T-helper 2 cell treated with Interferon-gamma antibody and Interleukin-4, amounts not matched to agents 5 μg/mL and 100 μg/mL, for 36 hours (primary cell): ENCODE measurements around the gene RAD51B.
"Not testable (repeated sequence)": the region's sequence is repeated elsewhere in the genome, so short reads cannot be mapped to it uniquely, and the experiment has no call there.

ENCODE experiments used
- DNase-seq: peaks from one replicate; pipeline ENCODE4 v3.0.0; 2021; ENCODE audit warnings: low spot score
- H3K27ac Mint-ChIP-seq: one replicate; pipeline ENCODE4 v1.8.0; 2021; ENCODE audit warnings: mild to moderate bottlenecking, mixed read lengths
- H3K27me3 Mint-ChIP-seq: one replicate; pipeline ENCODE4 v1.8.0; 2021; ENCODE audit warnings: low read depth, mixed read lengths
- H3K36me3 Mint-ChIP-seq: one replicate; pipeline ENCODE4 v1.8.0; 2021; ENCODE audit warnings: low read depth, mixed read lengths
- H3K4me1 Mint-ChIP-seq: one replicate; pipeline ENCODE4 v1.8.0; 2021; ENCODE audit warnings: low read depth, mixed read lengths
- H3K4me3 Mint-ChIP-seq: one replicate; pipeline ENCODE4 v1.8.0; 2022; ENCODE audit warnings: mild to moderate bottlenecking, moderate library complexity, mixed read lengths
- H3K9me3 Mint-ChIP-seq: one replicate; pipeline ENCODE4 v1.8.0; 2021; ENCODE audit warnings: mixed read lengths

The RAD51B gene

DNA sequence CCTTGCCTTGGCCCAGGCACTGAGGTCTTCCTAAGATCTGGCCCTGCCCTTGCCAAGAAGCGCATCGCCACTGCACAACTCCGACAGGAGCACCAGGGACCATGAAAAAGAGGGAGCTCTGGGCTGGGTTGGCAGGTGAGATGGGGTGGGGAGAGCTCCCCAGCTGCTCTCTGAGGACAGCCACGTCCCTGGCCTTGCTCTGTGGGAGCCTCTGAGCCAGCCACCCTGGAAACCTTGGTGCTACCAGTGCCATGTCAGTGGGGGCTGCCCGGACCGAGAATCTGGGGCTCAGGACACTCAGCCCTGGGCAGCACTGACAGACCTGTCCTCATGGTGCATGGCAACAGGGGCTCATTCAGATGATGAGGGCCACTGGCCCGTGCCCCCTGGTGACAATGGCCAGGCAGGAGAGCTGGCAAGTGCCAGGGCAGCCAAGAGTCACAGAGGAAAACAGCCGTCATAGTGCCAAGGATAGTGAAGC lies 838.5 kb downstream of the RAD51B start:
- DNase-seq = no peak
- Mint-ChIP-seq H3K9me3 (no peaks in the 10 kb centered on the region), H3K4me1 (peaks cover 3% of the 10 kb centered on the region), H3K4me3 (no peak overlapping the region), H3K27me3 (no peaks in the 10 kb centered on the region), H3K27ac (no peak overlapping the region), H3K36me3 (no peaks in the 10 kb centered on the region)

DNA sequence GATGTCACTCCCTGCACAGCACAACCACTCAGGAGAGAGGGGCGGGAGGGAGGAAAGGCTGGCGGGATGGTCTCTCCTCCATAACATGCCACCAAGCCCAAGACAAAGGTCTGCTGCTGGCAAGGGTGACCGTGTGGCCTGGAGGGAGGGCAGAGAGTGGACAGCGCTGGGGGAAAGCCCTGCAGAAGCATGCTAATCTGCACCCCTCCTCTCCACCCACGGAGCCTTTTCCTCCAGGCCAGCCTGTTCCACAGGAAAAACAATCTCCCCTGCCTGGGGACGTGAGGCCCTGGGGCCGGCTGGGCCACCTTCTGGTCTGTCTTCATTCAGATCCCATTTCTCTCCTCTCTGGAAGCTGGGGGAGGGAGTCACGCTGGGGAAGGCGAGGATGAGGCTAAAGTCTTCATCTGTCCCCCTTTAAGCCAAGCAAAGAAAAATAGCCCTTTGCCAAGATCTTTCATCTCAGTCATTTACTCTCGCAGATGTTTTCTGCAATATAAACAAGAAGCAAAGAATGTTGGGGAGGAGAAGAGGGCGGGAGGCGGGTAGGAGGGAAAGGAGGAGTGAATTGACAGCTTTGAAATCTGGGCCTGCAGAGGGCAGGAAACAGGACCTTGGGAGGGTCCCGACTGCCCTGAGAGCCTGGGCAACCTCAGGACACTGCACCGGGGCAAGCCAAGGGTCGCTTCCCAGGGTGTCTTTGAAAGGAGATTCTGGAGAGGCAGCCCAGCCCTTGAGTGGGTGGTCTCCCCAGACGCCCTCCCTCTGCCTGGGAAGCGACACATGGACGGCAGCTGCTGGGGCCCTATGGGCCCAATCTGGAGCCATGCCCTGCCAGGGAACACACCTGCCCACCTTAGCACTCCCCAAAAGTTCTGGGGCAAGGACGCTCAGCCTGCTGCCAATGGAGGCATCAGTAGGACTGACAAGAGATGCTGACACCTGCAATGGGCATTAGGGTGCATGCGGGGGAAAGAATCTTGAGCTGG lies 839.7 kb downstream of the RAD51B start:
- DNase-seq = no peak
- H3K9me3 Mint-ChIP-seq = no peaks in the 10 kb centered on the region
- H3K27ac Mint-ChIP-seq = no peak overlapping the region
- no peaks in the 10 kb centered on the region for H3K27me3 Mint-ChIP-seq
- peaks cover 15% of the 10 kb centered on the region for H3K4me1 Mint-ChIP-seq
- H3K4me3 Mint-ChIP-seq = no peak overlapping the region
- no peaks in the 10 kb centered on the region for H3K36me3 Mint-ChIP-seq

DNA sequence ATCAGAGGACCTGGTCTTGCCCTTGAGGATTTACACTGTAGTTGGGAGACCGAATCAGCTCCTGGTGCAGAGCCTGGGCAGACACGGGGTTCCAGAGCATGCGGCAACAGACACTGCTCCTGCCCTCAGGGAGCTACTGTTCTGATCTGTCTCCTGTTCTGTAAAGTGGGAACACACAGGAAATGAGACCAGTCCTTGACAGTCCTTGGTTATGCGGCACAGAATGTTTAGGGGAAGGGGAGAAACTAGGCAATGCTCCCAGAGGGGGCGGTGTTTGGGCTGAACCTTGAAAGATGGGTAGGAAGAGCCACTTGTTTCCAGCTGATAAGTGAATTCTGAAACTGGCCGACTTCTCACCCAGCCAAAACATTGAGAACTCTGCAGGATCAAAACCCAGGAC lies 840.9 kb downstream of the RAD51B start:
- DNase-seq = no peak
- Mint-ChIP-seq H3K27me3 (no peaks in the 10 kb centered on the region), H3K4me1 (peaks cover 24% of the 10 kb centered on the region), H3K4me3 (no peak overlapping the region), H3K36me3 (no peaks in the 10 kb centered on the region), H3K27ac (no peak overlapping the region), H3K9me3 (no peaks in the 10 kb centered on the region)

DNA sequence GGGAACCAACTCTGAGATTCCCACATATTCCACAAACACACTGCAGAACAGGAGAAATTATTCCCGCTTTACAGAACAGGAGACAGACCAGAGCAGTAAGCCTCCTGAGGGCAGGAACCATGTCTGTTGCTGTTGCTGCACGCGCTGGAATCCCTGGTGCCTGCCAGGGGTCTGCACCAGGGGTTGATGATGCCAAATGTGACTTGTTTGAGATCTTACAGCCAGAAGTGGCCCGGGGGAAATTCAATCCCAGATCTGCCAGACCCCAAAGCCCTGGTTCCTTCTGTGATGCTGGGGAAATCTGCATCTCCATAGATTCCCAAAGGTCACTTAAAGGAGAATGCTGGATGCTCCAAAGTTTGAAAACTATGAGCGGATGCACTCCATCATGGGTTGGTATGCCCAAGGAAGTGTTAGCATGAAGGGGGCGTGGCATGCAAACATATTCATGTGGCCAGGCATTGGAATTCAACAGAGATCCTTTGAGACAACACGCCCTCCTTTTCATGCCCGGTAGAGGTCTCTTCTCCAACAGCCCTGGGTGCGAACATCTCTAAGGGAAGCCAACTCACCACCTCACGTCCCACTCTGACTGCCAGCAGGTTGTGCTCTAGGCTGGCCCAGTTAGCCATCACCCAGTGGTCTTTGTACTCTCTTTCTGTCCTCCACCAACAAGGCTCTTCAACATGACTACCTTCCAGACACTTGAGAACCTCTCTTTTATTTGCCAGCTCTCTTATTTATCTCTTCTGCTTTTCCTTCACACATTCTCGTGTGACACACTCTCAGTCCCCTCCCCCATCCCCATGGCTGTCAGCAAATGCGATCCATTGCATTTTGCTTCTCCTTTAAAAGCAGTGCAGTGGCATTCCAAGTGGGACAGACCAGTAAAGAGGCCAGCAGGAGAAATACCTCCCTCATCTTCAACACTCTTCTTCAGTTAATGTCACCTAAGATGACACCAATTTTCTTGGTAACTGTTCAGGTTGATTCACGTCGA lies 841.9 kb downstream of the RAD51B start:
- no peak for DNase-seq
- no peak overlapping the region for H3K27ac Mint-ChIP-seq
- H3K4me3 Mint-ChIP-seq = no peak overlapping the region
- no peaks in the 10 kb centered on the region for H3K9me3 Mint-ChIP-seq
- peaks cover 30% of the 10 kb centered on the region for H3K4me1 Mint-ChIP-seq
- H3K27me3 Mint-ChIP-seq = no peaks in the 10 kb centered on the region
- H3K36me3 Mint-ChIP-seq = no peaks in the 10 kb centered on the region

DNA sequence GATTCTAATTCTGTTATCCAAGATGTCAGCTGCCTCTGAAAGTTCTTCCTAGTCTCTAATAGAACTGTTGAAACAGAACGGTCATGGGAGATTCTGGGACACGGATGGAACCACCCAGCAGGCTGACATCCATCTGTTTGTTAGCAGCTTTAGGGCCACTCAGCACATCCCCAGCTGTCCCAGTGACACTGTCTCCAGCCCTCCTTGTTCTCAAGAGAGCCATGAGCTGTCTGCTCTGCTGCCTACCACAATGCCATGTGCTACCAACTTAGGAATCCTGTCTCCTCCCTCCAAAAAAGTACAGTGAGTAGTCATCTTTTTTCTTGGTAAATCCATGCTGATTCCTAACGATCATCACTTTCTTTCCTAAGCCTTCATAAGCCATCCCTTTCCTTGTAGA lies 842.8 kb downstream of the RAD51B start:
- no peak overlapping the region for H3K27ac Mint-ChIP-seq
- no peaks in the 10 kb centered on the region for H3K36me3 Mint-ChIP-seq
- no peak for DNase-seq
- H3K9me3 Mint-ChIP-seq = peaks cover 4% of the 10 kb centered on the region
- peaks cover 30% of the 10 kb centered on the region for H3K4me1 Mint-ChIP-seq
- H3K4me3 Mint-ChIP-seq = no peak overlapping the region
- no peaks in the 10 kb centered on the region for H3K27me3 Mint-ChIP-seq

DNA sequence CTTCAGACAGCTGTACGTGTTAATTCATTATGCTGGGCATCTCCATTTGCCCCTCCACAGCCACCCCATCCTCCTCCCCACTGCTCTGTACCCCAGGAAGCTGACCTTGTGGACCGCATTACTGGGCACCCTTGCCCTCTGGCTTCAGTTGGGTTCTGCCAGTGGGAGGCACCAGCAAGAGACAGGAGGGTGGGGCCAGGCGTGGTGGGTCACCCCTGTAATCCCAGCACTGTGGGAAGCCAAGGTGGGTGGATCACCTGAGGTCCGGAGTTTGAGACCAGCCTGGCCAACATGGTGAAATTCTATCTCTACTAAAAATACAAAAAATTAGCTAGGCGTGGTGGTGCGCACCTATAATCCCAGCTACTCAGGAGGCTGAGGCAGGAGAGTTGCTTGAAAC lies 843.2 kb downstream of the RAD51B start:
- H3K4me3 Mint-ChIP-seq = peak overlapping the region; percentile 77
- peaks cover 30% of the 10 kb centered on the region for H3K4me1 Mint-ChIP-seq
- not testable (repeated sequence) for H3K36me3 Mint-ChIP-seq, DNase-seq, H3K9me3 Mint-ChIP-seq, H3K27me3 Mint-ChIP-seq
- peak overlapping the region; percentile 72 for H3K27ac Mint-ChIP-seq

DNA sequence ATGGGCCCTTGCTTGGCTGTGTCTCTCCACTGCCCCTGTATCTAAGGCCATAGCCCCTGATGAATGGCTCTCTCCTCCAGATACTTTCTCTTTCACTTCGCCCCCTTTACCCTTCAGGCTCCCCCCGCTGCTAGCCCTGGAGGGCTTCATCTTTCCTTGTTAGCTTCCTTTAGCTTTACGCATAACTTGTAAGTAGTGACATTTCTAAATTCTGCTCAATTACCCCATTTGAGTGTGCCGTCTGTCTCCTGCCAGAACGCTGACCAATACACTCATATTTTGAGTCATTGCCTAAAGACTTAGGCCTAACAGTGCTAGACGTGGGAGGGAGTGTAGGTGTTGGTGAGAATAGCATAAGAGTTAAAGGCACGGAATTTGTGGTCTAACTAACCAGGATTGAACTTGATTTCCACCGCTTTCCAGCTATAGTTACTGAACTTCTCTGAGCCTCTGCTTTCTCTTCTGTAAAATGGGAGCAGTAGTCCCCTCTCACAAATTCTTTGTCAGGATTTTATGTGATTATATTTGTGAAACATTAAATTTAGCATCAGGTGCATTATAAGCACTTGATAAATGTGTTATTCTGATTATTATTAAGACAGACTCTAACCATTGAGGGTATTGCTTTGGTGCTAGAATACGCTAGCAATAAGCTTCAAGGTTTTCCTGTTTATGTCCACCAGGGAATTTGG lies 844.0 kb downstream of the RAD51B start:
- DNase-seq = peak; percentile 83
- H3K27ac Mint-ChIP-seq = peak overlapping the region; percentile 72

DNA sequence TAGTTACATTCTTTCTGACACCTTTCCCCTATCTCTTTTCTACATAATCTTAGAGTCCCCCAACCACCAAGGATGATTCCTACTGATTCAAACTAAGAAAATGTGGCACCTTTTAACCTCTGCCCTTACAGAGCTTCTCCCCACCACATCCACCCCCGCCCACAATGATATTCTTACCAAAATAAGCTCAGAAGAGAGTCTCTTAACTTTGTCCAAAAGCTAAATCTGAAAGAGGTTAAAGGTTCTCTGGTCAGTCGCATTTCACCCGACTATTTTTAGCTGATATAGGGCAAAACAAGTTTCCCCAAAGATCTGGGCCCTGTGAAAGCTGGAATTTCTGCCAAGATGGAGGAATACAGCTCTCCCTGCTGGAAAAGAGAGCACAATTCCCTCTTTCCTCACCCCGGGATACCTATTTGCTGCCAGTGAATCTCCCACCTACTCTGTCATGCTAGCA lies 844.7 kb downstream of the RAD51B start:
- Mint-ChIP-seq H3K4me1 (peaks cover 30% of the 10 kb centered on the region), H3K4me3 (peak overlapping the region; percentile 47), H3K9me3 (peaks cover 4% of the 10 kb centered on the region), H3K27me3 (no peaks in the 10 kb centered on the region), H3K36me3 (no peaks in the 10 kb centered on the region), H3K27ac (peak overlapping the region; percentile 73)
- DNase-seq = peak; percentile 60

More for the DNA sequence above, 844.0 kb downstream of the RAD51B start:
- Mint-ChIP-seq H3K4me1 (peaks cover 30% of the 10 kb centered on the region), H3K27me3 (no peaks in the 10 kb centered on the region), H3K4me3 (peak overlapping the region; percentile 77), H3K9me3 (peaks cover 4% of the 10 kb centered on the region), H3K36me3 (no peaks in the 10 kb centered on the region)

DNA sequence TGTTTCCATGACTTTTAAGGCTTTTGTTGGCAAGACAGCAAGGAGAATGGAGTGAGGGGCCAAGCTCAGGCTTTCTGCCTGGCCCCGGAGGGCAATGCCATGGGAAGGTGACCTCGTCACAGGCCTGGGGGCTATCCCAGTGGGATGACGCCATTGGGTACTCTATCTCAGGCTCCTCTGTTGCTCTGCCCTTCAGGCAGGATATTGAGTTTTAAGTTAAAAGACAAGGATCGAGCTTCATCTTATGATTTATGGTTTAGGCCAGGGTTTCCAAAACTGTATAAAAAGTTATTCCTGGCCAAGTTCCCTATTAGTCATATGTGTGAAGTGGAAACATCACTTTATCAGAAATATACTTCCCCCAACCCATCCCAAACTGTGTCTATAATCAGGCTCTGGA lies 845.6 kb downstream of the RAD51B start:
- Mint-ChIP-seq H3K27me3 (no peaks in the 10 kb centered on the region), H3K36me3 (no peaks in the 10 kb centered on the region), H3K4me1 (peaks cover 30% of the 10 kb centered on the region), H3K27ac (no peak overlapping the region), H3K4me3 (no peak overlapping the region), H3K9me3 (peaks cover 4% of the 10 kb centered on the region)
- DNase-seq = no peak

DNA sequence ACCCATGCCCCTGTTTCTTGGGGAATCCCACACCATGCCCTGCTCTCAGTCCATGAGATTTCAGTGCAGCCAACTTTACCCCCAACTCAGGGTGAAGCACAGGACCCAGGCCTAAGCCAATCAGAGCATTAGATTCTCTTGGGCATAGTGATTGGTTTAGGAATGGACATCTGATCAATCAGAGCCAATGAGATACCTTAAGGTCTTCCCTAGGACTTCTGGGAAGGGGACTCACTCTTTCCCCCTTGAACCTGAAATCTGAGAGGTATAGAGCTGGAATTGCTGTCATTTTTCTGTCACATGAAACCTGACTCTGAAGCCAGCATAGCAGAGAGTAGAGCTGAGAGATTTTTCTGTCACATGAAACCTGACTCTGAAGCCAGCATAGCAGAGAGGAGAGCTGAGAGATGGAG lies 846.2 kb downstream of the RAD51B start:
- Mint-ChIP-seq H3K36me3 (no peaks in the 10 kb centered on the region), H3K4me3 (no peak overlapping the region), H3K27me3 (no peaks in the 10 kb centered on the region), H3K27ac (no peak overlapping the region), H3K4me1 (peaks cover 30% of the 10 kb centered on the region), H3K9me3 (peaks cover 4% of the 10 kb centered on the region)
- no peak for DNase-seq

DNA sequence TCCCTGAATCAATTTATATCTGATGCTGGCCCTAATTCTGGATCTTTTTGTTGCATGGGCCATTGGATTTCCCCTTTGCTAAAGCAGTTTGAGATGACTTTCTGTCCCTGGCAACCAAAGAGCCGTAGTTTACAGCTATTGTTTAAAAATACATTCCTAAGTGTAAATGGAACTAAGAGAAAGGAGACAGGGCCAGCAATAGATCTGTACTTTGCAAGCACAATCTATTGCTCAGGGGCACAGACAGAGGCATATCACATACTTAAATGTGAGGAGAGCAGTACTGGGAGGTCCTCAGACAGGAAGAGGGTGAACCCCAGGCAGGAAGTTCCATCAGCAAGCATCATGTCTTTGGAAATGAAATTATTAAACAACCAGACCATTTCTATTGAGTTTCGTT lies 846.7 kb downstream of the RAD51B start:
- peaks cover 30% of the 10 kb centered on the region for H3K4me1 Mint-ChIP-seq
- no peaks in the 10 kb centered on the region for H3K27me3 Mint-ChIP-seq
- H3K36me3 Mint-ChIP-seq = no peaks in the 10 kb centered on the region
- no peak overlapping the region for H3K27ac Mint-ChIP-seq
- no peak for DNase-seq
- H3K4me3 Mint-ChIP-seq = no peak overlapping the region
- H3K9me3 Mint-ChIP-seq = peaks cover 4% of the 10 kb centered on the region

DNA sequence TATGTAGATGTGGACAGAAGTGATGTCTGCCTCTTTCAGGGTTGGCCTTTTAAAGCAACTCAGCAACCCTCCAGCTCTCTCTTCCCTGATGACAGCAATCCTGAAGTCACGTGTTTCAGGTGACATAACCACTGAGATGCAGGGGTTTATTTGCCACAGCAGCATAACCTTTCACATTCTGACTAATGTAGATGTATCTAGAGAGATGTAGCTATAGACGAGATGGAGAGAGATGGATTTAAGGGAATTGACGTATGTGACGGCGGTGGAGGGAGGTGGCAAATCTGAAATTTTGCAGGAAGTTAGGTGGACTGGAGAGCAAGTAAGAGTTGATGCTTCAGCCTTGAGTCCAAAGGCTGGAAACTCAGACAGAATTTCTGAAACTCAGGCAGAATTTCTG lies 847.3 kb downstream of the RAD51B start:
- DNase-seq = no peak
- Mint-ChIP-seq H3K4me1 (peaks cover 30% of the 10 kb centered on the region), H3K27ac (no peak overlapping the region)

DNA sequence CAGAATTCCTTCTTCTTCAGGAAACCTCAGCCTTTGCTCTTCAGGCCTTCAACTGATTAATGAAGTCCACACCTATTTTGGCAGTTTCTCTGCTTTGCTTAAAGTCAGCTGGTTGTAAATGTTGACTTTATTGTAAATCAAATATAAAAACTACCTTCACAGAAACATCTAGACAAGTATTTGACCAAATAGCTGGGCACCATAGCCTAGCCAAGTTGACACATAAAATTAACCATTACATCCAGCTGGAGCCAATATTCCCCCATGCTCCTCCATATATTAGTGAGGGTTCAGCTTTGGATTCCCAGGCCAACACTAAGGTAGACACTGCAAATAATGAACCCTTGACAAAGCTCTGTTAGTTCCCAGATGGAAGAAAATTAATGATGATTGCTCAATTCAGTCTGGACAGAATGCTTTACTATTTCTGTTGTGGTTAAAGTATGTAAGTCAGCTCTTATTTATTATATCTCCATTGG lies 847.8 kb downstream of the RAD51B start:
- H3K9me3 Mint-ChIP-seq = peaks cover 4% of the 10 kb centered on the region
- no peak overlapping the region for H3K27ac Mint-ChIP-seq
- no peaks in the 10 kb centered on the region for H3K36me3 Mint-ChIP-seq
- H3K4me1 Mint-ChIP-seq = peaks cover 30% of the 10 kb centered on the region
- DNase-seq = no peak
- no peaks in the 10 kb centered on the region for H3K27me3 Mint-ChIP-seq
- H3K4me3 Mint-ChIP-seq = no peak overlapping the region

More for the DNA sequence above, 847.3 kb downstream of the RAD51B start:
- peaks cover 4% of the 10 kb centered on the region for H3K9me3 Mint-ChIP-seq
- no peaks in the 10 kb centered on the region for H3K36me3 Mint-ChIP-seq
- H3K4me3 Mint-ChIP-seq = no peak overlapping the region
- no peaks in the 10 kb centered on the region for H3K27me3 Mint-ChIP-seq
